ENCODE measurements around the gene DNAJA2.
A peak's percentile ranks its signal among the peaks of the same experiment; 100 is the strongest.

DNAJA2 gene

DNA sequence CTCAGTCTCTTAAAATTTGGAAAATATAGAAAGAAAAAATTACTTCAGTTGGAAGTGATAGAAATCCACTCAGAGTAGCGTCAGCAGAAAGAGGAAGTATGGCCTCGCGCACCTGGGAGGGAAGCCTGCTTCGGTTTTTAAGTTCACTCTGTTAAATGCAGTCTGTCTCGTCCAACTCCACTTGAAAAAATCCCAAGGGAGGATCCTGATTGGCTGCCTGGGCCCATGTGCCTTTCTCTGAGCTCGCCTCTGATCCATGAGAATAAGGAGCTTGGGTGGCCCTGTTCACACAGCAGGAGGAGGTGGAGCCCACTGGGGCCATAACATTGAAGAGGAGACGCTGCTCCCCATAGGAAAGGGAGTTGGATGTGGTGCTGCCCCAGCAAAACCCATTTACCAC lies 40.7 kb downstream of the DNAJA2 start:
- H3K27ac ChIP-seq, result no peak overlapping the region
- DNase-seq (ENCODE audit: low spot score), result no peak
- POLR2A ChIA-PET (ENCODE audit: low non-redundant PET), result no interaction called here
- TF ChIP-seq, protein P1, sequence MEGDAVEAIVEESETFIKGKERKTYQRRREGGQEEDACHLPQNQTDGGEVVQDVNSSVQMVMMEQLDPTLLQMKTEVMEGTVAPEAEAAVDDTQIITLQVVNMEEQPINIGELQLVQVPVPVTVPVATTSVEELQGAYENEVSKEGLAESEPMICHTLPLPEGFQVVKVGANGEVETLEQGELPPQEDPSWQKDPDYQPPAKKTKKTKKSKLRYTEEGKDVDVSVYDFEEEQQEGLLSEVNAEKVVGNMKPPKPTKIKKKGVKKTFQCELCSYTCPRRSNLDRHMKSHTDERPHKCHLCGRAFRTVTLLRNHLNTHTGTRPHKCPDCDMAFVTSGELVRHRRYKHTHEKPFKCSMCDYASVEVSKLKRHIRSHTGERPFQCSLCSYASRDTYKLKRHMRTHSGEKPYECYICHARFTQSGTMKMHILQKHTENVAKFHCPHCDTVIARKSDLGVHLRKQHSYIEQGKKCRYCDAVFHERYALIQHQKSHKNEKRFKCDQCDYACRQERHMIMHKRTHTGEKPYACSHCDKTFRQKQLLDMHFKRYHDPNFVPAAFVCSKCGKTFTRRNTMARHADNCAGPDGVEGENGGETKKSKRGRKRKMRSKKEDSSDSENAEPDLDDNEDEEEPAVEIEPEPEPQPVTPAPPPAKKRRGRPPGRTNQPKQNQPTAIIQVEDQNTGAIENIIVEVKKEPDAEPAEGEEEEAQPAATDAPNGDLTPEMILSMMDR (conservative IDR thresholded peaks at IDR 0.05; ENCODE audit: low read depth), result no peak
- CTCF ChIA-PET, result no interaction called here

DNA sequence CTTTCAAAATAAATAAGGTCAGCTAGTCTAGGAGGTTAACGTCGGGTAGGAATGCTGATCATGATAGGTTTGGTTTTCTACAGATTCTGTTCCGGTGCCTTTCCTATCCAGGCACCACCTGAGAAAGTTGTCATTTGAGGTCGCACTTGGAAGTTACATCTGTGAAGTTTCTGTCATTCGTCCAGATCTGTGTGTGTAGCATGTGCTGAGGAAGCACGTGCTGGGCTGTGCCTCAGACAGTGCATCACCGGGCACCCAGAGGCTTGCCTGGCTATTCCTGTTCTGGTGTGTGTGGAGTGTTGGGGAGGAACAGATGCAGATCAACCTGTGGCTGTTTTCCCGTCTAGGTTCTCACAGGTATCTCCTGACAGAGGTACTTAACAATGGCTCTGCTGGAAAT lies 42.6 kb downstream of the DNAJA2 start:
- H3K27ac ChIP-seq, result no peak overlapping the region
- TF ChIP-seq, protein P1 (conservative IDR thresholded peaks at IDR 0.05; ENCODE audit: low read depth), result no peak
- CTCF ChIA-PET, result no interaction called here
- POLR2A ChIA-PET (ENCODE audit: low non-redundant PET), result no interaction called here
- no peak for DNase-seq (ENCODE audit: low spot score)

DNA sequence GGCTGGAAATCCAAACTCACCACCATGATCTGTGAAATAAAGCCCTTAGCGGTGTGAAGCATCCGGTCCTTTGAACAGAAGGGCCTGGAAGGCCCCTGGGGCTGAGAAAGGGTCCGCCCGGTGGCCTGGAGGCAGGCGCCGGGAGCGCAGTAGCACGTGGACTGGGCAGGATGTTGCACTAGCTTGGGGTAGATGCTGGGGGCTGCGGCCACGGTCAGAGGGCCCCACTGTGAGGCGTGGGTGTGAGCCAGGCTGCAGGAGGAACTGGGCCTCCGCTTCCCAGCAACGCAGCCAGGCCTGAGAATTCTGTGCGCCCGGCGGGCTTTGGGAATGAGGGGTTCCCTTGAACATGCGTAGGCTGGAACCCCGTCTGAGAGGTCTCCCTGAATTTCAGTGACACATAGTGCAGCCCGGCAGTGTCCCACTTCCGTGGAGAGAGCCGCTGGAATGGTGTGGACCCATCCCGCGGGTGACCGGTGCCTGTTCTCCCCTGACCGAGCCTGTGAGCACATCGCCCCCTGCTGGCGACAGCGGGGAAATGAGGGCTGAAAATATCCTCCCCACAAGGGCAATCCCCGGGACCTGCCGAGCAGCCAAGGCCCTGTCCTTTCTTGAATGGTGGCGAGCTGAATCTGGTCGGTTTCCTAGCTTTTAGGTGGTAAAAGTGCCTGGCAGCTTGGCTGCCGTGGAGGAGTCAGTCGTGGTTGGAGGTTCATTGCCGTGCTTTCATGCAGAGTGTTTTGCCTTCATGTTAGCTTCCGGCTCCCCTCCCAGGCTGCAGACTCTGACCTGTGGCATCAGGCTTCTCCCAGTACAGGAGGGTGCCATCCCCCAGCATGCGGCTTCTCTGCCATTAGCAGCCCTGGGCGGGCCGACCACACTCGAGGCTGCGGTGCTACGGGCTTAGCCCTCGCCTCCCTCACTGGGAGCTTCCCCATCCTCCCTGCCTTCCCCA lies 43.8 kb downstream of the DNAJA2 start:
- POLR2A ChIA-PET (ENCODE audit: low non-redundant PET), result no interaction called here

DNA sequence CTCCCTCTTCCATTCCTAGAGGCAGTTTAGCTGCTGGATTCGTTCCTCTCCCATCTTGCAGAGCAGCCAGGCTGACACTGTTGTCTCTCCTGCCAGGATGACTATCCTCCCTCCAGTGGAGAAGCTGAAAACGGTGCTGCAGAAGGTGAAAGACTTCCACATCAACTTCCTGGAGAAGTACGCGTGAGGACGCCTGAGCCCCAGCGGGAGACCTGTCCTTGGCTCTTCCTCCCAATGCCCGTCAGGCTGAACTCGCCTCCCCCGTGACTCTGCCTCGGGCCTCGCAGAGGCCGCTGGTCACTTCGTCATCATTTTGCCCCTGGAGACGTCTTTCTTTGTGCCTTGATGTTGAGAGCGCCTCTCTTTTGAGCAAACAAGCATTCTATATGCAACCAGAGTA lies 44.7 kb downstream of the DNAJA2 start:
- POLR2A ChIA-PET (ENCODE audit: low non-redundant PET), result no interaction called here
- DNase-seq (ENCODE audit: low spot score), result no peak
- CTCF ChIA-PET, result interaction anchor here (0.6 to 2.7 kb wide), 4 partner anchors 9 to 102 kb away, joined by 4 to 16 read pairs (median 8); no protein-coding TSS in a partner anchor
- peak overlapping the region; percentile 32; the same call in 1 of the 2 replicates for H3K27ac ChIP-seq
- TF ChIP-seq, protein P1 (conservative IDR thresholded peaks at IDR 0.05; ENCODE audit: low read depth), result no peak

More for the DNA sequence above, 43.8 kb downstream of the DNAJA2 start:
- DNase-seq (ENCODE audit: low spot score), result peak; percentile 68
- H3K27ac ChIP-seq, result 0 out of 2 replicates have a peak overlapping the region, but pooled peaks have one; percentile 5
- CTCF ChIA-PET, result interaction anchor here (0.6 to 2.7 kb wide), 8 partner anchors 9 to 101 kb away, joined by 3 to 16 read pairs (median 4); no protein-coding TSS in a partner anchor
- TF ChIP-seq, protein P1 (conservative IDR thresholded peaks at IDR 0.05; ENCODE audit: low read depth), result peak; percentile 88

DNA sequence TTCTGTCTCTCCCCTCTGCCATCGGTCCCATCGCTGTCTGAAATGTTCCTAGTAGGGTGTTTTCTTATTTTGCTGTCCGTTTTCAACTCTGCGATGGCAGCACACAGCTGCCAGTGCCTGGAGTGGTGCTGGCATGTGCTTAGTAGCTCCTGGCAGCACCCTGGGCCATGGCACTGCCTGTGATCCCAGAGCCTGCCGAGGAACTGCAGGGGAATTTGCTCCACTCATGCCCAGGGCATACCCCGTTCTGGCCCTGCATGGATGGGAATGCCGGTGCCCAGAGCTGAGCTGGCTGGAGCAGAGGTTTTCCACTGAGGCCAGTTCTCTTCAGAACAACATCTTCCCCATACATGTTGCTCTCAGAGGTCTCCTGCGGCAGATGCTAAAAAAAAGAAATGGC lies 46.2 kb downstream of the DNAJA2 start:
- TF ChIP-seq, protein P1 (conservative IDR thresholded peaks at IDR 0.05; ENCODE audit: low read depth), result no peak
- H3K27ac ChIP-seq, result peak overlapping the region; percentile 32
- ChIA-PET CTCF (interaction anchor here (0.7 kb wide), 1 partner anchor 1128 kb away, joined by 3 read pairs; no protein-coding TSS in a partner anchor), POLR2A (ENCODE audit: low non-redundant PET) (no interaction called here)
- no peak for DNase-seq (ENCODE audit: low spot score)

DNA sequence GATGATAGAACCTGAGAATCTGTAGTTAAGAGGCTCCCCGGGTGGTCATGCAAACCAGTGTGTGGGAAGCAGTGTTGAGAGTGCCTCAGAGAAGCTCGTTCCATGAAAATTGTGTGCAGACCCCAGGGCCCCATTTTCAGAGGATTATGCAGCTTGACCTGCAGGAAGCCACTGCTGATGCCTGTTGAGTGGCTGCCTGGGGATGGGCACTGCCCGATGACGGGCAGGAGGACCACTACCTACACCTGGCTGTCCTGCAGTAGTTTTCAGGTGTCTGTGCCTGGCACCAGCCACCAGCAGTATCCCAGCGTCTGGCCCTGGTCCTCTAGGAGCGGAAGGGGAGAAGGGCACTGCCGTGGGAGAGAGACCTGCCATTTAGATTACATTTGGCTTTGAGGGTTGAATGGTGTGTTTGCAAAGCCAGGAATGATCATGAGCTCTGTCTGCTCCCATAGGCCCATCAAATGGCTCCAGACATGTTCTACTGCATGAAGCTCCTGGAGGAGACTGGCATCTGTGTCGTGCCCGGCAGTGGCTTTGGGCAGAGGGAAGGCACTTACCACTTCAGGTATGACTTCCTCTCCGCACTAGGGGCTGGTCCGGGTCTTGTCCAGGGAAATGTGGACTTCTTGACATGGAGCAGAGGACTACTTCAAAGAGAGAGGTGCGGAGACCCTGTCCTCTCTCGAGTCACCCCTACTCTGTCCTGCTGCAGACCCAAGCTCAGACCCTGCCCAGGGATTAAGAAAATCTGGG lies 46.8 kb downstream of the DNAJA2 start:
- DNase-seq (ENCODE audit: low spot score), result no peak
- TF ChIP-seq, protein P1 (conservative IDR thresholded peaks at IDR 0.05; ENCODE audit: low read depth), result no peak
- H3K27ac ChIP-seq, result peak overlapping the region; percentile 32; the same call in 1 of the 2 replicates
- ChIA-PET CTCF (interaction anchor here (0.6 to 0.9 kb wide), 2 partner anchors 9 to 18 kb away, joined by 3 read pairs; no protein-coding TSS in a partner anchor), POLR2A (ENCODE audit: low non-redundant PET) (no interaction called here)
